HG03565 (cell line): ENCODE measurements around the gene STK16.
"Not testable (repeated sequence)": the region's sequence is repeated elsewhere in the genome, so short reads cannot be mapped to it uniquely, and the experiment has no call there.

Experiments used
- ATAC-seq: cut with Tn5 transposase; IDR thresholded peaks from one replicate; pipeline ENCODE4 v1.9.1; 2021; ENCODE audit warnings: mild to moderate bottlenecking, moderate library complexity; ENCODE audit not compliant: unreplicated experiment

STK16 gene

GRCh38 chr2:219243291-219243761 lies 2.0 kb upstream of the STK16 start:
- ATAC-seq: no peak

DNA sequence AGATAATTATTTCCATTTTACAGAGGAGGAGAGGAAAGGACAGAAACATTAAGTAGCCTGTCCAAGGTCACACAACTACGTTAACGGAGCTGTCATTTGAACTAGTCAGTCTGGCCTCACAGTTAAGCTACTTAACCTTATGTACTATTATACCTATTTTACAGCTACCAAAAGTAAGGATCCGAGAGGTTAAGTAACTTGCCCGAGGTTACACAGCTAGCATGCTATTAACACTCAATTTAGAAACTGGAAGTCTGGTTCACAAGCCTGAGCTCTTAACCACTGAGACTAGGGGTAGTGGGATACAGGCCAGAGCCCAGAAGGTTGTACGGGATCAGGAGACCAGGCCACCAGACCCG lies 511 bp upstream of the STK16 start:
- no peak for ATAC-seq

DNA sequence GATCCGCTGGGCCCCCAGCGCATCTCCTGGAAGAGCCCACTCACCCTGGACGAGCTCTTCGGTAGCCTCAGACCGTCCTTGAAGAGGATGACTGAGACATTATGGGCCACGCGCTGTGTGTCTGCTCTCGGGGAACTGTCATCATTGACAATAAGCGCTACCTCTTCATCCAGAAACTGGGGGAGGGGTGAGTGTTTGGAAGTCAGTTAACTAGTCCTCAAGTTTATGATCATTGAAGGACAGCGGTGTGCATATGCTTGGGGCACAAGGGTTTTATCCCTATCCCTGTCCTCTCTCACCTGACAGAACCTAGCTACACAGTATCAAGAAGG lies 586 bp downstream of the STK16 start:
- no peak for ATAC-seq

DNA sequence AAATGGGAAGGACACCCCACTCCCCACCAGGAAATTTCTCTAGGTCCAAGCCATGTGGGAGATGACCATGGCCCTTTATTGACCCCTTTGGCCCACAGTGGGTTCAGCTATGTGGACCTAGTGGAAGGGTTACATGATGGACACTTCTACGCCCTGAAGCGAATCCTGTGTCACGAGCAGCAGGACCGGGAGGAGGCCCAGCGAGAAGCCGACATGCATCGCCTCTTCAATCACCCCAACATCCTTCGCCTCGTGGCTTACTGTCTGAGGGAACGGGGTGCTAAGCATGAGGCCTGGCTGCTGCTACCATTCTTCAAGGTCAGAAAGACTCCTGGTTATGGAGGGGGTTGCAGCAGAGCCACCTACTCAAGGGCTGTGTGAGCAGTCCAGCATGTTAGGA lies 1.3 kb downstream of the STK16 start:
- ATAC-seq: no peak

- no peak for ATAC-seq
These were observed 2.7 kb downstream of the STK16 start for GRCh38 chr2:219247678-219248642.

GRCh38 chr2:219248845-219249202 lies 3.5 kb downstream of the STK16 start:
- no peak for ATAC-seq

GRCh38 chr2:219249203-219249980 lies 4.1 kb downstream of the STK16 start:
- ATAC-seq: no peak

DNA sequence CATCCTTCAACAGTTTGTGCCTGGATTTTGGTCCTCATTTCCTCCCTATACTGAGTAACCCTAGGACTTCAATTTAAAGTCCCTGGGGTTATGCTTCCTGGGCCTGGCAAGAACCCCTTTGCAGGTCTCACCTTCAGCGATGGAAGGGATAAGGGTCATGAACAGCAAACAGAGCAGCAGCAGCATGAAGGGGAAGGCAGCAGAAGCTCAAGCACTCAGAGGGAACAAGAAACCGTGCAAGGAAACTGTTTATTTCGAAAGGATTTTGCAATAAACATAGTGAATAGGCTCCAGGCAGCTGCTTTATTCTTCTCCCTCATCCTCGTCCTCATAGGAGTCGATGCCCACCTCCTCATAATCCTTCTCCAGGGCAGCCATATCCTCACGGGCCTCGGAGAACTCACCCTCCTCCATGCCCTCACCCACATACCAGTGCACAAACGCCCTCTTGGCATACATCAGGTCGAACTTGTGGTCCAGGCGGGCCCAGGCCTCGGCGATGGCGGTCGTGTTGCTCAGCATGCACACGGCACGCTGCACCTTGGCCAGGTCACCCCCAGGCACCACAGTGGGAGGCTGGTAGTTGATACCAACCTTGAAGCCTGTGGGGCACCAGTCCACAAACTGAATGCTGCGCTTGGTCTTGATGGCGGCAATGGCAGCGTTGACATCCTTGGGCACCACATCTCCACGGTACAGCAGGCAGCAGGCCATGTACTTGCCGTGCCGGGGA lies 4.9 kb downstream of the STK16 start:
- ATAC-seq: no peak

GRCh38 chr2:219251656-219252055 lies 6.4 kb downstream of the STK16 start:
- ATAC-seq: no peak

DNA sequence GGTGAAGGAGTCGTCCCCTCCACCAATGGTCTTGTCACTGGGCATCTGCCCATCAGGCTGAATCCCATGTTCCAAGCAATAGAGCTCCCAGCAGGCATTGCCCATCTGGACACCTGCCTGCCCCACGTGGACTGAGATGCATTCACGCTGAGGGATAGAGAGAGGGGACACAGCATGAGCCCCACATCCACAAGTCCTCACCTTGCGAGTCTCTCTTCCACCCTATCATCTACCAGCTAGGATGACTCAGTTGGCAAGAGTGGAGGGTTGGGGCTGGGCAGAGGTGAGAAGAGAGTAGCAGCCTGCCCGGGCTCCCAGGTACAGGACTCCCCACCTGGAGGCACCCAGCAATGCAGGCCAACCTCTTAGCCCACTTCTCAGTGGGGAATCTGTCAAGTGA lies 6.8 kb downstream of the STK16 start:
- no peak for ATAC-seq

DNA sequence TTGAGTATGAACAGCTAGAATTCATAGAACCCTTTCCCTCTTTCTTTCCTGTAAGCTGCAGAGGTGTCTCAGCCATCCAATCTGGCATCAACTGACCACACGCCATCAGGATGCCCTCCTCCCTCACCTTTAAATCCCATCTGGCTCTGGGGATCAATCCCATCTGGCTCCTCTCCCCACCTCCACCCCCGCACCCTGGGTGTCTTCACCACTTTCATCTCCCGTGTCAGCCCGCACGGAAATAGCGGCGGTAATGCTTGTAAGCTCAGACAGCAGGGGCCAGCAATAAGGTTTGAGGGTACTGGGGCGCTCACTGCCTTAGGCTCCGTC lies 7.3 kb downstream of the STK16 start:
- ATAC-seq: no peak

DNA sequence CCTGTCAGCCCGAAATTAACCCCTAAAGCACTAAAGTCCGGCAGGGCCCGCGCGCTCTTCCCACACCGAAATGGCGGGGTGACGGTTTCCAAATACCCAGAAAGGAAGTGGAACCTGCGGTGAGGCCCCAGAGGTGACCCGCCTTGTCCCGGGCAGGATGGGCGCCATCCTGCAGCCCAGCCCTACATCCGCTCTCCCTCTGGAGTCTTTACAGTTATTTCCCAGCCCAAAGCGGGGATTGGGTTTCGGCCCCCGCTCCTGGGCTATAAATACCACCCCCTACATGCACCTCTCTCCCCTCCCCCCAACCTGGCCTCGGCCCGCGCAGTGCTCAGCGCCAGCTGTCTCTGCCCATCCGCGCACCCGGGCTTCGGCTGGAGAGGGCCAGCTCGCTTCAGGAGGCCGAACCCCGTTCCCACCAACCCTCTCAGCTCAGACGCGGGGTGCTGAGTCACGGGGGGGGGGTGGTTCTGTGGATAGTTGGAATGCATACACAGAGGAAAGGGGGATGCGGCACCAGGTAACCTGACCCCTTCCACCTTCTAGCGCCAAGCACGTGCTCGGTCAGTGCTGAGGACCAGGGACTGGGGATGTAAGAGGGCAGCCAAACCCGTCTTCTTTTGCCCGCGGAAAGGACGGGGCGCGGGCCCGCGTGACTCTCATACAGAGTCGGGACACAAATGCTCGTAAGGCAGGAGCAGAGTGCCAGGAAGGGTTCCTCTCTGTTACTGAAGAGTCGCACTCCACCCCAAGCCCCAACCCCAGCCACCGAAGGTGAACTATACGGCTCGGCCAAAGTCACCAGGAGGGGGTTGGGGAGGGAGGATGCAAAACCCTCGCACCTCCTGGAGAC lies 7.8 kb downstream of the STK16 start, which contains the start of gene TUBA4B:
TSS of gene TUBA4B (plus strand) at position 344 of the 853 bp plus-strand sequence. CDS start at position 509, 165 bp downstream.
- no peak for ATAC-seq

GRCh38 chr2:219253753-219254589 lies 8.7 kb downstream of the STK16 start, which contains the start of gene TUBA4A:
TUBA4A (minus strand) TSS chr2:219253918; CDS start chr2:219253858, 60 bp downstream.
- ATAC-seq: peak; percentile 38

GRCh38 chr2:219254590-219255201 lies 9.4 kb downstream of the STK16 start:
- peak; percentile 17 for ATAC-seq

- ATAC-seq: not testable (repeated sequence)
These were observed 13.7 kb downstream of the STK16 start for GRCh38 chr2:219258942-219259341.

GRCh38 chr2:219261024-219261855 lies 16.0 kb downstream of the STK16 start:
- no peak for ATAC-seq

DNA sequence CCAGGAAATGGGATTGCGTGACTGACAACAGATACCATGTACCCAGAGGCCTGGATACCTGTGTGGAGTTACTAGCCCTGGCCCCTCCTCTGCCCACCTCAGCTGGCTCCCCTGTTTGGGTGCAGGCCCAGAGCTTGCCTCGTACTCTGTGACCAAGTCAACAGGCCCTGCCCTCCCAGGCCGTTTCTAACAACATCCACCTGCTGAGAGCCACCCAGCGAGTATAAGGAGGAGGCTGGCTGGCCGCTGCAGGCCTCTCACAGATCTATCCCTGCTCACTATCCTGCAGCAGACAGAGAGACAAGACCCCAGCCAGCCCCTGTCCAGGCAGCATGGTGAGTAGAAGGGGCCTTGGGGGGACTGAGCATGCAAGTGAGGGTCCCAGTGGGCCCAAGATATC lies 21.0 kb downstream of the STK16 start:
- no peak for ATAC-seq

- ATAC-seq: no peak
These were observed 21.6 kb downstream of the STK16 start for GRCh38 chr2:219266886-219267285.
